Activated naive CD8-positive, alpha-beta T cell treated with anti-CD3 and anti-CD28 coated beads, Interleukin-2, amount 10 ng/mL, durations not matched to agents 7 days and 5 days (primary cell): ENCODE measurements around the gene CAMSAP1. TPM values are rescaled to one million over a fixed set of nuclear protein-coding genes. Genes with fewer than 3 reads are reported as not detected.

Source experiments
- ATAC-seq: fragments of 150-1000 bp; cut with Tn5 transposase; one replicate; pipeline ENCODE4 v1.10.0; 2021; ENCODE audit warnings: low read depth, moderate library complexity
- POLR2A ChIA-PET: fragments of 350-600 bp; sonication (Branson Sonifier 250); formaldehyde crosslinking; loops from one replicate; lab custom pipeline; 2021; ENCODE audit warnings: antibody characterized with exemption; lab: Charles Lee
- DNase-seq: peaks from one replicate; pipeline ENCODE4 v3.0.0; 2021
- H3K27ac Mint-ChIP-seq: one replicate; pipeline ENCODE4 v1.8.0; 2022; ENCODE audit warnings: mild to moderate bottlenecking, mixed read lengths
- H3K27me3 Mint-ChIP-seq: one replicate; pipeline ENCODE4 v1.8.0; 2022; ENCODE audit warnings: mild to moderate bottlenecking, moderate library complexity, mixed read lengths
- H3K36me3 Mint-ChIP-seq: one replicate; pipeline ENCODE4 v1.8.0; 2021; ENCODE audit warnings: mild to moderate bottlenecking, mixed read lengths
- H3K4me1 Mint-ChIP-seq: one replicate; pipeline ENCODE4 v1.8.0; 2021; ENCODE audit warnings: mixed read lengths
- H3K4me3 Mint-ChIP-seq: one replicate; pipeline ENCODE4 v1.8.0; 2022; ENCODE audit warnings: mild to moderate bottlenecking, moderate library complexity, mixed read lengths
- H3K9me3 Mint-ChIP-seq: one replicate; pipeline ENCODE4 v1.8.0; 2021; ENCODE audit warnings: mixed read lengths
- total RNA-seq, 2 experiments: library from RNA; stranded (reverse); gene quantifications; one replicate each; pipeline ENCODE4 v1.2.3, GENCODE V29; 2021

Gene CAMSAP1
- total RNA-seq, 2 experiments from 2014 or later = 32.5 to 35.4 TPM

- no peaks in the 10 kb centered on the region for H3K9me3 Mint-ChIP-seq
- H3K27ac Mint-ChIP-seq = no peak overlapping the region
- H3K36me3 Mint-ChIP-seq = no peaks in the 10 kb centered on the region
- H3K27me3 Mint-ChIP-seq = no peaks in the 10 kb centered on the region
- POLR2A ChIA-PET = no interaction called here
- H3K4me1 Mint-ChIP-seq = no peaks in the 10 kb centered on the region
- H3K4me3 Mint-ChIP-seq = no peak overlapping the region
- ATAC-seq = no peak
- no peak for DNase-seq
Observed at GRCh38 chr9:135791431-135792267, 115.7 kb downstream of the CAMSAP1 start.

DNA sequence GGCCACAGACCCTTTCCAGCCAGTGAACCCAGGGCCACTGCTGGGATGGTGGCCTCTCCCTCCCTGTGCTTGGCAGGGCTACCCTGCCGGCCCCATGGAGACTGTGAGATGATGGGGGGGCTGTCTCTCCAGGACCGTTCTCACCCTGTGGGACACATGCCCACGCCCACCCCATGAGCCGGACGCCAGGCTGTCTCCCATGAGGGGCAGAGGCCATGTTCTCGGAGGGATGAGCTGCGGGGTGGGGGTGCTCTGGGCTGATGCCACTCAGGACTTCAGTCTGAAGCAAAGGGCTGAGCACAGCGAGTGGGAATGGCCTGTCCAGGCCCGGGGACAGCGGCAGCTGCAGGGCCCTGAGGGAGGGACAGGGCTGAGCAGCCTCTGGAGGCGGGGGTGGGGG lies 116.5 kb downstream of the CAMSAP1 start:
- ATAC-seq (no peak), DNase-seq (no peak)
- H3K4me1 Mint-ChIP-seq = no peaks in the 10 kb centered on the region
- H3K27ac Mint-ChIP-seq = no peak overlapping the region
- H3K36me3 Mint-ChIP-seq = no peaks in the 10 kb centered on the region
- no peaks in the 10 kb centered on the region for H3K27me3 Mint-ChIP-seq
- H3K4me3 Mint-ChIP-seq = no peak overlapping the region
- H3K9me3 Mint-ChIP-seq = no peaks in the 10 kb centered on the region
- POLR2A ChIA-PET = no interaction called here

DNA sequence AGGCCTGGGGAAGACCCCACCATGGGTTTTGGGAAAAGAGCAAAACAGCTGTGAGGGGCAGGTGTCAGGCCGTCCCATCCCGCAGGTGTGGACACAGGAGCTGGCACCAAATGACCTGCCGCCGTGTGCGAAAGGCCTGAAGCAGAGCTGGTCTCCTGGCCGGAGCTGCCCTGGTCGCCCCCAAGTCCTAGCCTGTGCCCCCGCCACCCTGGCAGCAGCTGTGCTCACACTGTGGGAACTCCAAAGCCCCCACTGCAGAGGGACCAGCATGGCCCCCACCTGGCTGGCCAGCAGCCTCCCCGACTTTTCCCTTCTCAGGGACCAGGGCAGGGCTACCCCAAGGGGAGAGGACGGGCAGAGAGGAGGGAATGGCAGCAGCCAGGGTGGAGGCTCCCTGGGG lies 117.0 kb downstream of the CAMSAP1 start:
- POLR2A ChIA-PET = no interaction called here
- ATAC-seq = no peak
- no peaks in the 10 kb centered on the region for H3K9me3 Mint-ChIP-seq
- no peak for DNase-seq
- no peaks in the 10 kb centered on the region for H3K27me3 Mint-ChIP-seq
- H3K4me1 Mint-ChIP-seq = no peaks in the 10 kb centered on the region
- no peaks in the 10 kb centered on the region for H3K36me3 Mint-ChIP-seq
- no peak overlapping the region for H3K27ac Mint-ChIP-seq
- H3K4me3 Mint-ChIP-seq = no peak overlapping the region

DNA sequence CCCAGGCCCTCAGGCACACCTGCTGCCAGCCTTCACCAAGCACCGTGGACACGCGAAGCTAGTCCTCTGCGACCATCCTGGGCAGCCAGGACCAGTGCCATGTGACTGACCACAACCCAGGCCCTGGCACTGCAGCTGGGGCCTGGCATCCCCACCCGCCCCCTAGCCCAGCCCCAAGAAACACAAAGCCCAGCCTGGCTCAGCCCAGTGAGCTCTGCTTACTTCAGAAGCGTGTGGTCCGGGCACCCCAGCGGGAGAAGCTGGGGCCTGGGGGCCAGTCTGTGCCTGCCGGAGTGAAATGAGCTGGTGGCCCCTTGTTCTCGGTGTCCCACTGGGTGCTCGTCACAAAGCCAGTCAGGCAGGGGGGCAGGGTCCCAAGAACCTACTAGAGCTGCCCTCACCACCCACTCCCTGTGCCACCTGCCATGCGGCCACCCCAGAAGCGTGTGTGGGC lies 117.5 kb downstream of the CAMSAP1 start:
- POLR2A ChIA-PET = no interaction called here
- ATAC-seq (no peak), DNase-seq (no peak)
- H3K4me1 Mint-ChIP-seq = no peaks in the 10 kb centered on the region
- H3K9me3 Mint-ChIP-seq = no peaks in the 10 kb centered on the region
- H3K27me3 Mint-ChIP-seq = no peaks in the 10 kb centered on the region
- no peaks in the 10 kb centered on the region for H3K36me3 Mint-ChIP-seq
- H3K27ac Mint-ChIP-seq = no peak overlapping the region
- no peak overlapping the region for H3K4me3 Mint-ChIP-seq

DNA sequence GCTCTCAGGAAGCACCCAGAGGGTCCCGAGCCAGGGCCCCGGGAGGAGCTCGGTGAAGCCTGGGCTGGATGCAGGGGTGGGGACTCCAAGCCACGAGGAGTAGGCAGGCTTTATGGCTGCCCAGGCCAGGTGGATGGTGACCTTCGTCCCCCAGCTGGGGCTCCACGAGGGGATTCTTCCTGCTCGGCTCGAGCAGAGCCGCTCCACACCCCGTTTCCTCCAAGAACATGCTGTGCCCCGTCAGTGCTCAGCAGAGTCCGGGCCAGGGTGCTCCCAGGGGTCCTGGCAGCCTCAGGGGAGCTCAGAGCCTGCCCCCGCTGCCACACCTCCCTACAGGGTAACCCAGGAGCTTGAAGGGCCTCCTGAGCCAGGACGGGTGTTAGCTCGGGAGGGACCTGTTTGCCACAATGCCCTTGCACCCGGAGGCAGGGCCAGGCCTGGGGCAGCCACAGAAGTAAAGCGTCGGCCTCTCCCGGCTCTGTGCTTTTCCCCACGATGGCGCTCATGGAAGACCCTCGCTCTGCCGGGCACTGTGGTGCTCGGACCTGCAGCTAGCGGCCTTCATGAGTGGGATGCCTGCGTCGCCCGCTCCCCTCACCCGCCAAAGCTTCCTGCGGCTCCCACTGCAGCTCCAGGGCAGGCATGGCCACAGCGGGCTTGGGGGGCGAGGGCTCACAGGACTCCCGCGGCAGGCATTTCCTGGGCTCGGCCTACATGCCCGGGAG lies 118.6 kb downstream of the CAMSAP1 start:
- DNase-seq (no peak), ATAC-seq (no peak)
- POLR2A ChIA-PET = interaction anchor here (0.6 kb wide), 1 partner anchor 371 kb away, joined by 3 read pairs; no protein-coding TSS in a partner anchor
- Mint-ChIP-seq H3K27ac (no peak overlapping the region), H3K27me3 (no peaks in the 10 kb centered on the region), H3K4me1 (no peaks in the 10 kb centered on the region), H3K36me3 (no peaks in the 10 kb centered on the region), H3K4me3 (no peak overlapping the region), H3K9me3 (no peaks in the 10 kb centered on the region)

DNA sequence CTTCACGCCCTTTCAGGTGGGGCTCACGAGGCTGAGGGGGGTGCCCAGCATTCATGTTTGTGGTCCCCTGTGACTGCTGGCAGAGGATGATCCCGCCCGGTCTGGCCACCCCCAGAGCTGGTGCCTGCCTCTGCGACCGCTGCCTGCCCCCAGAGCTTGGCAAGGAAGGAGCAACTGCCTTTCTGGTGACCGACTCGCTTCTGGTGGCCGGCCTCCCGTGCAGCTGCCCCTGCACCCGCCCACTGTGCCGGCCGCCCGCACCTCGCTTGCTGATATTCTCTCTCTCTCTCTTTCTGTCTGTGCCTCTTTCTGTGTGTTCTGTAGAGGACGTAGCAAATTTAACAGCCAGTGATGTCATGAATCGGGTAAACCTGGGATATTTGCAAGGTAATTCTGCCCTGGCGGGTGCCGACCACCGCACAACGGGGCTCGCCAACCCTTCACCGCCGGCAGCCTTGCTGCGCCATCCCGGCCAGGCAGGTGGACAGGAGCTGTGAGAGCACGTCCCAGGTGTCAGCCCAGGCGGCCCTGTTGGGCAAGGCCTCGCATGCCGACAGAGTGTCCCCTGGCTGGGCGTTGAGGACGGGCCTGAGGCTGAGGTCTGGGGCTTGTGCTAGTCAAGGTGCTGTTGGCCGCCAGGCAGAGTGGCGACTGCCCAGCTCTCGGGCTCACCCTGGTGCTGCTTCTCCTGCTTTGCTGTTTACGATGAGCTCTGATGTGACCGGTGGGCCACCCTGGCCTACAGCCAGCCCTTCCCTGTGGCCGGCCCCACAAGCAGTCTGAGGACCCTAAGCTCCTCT lies 119.4 kb downstream of the CAMSAP1 start:
- Mint-ChIP-seq H3K27me3 (no peaks in the 10 kb centered on the region), H3K4me1 (no peaks in the 10 kb centered on the region), H3K36me3 (no peaks in the 10 kb centered on the region), H3K9me3 (no peaks in the 10 kb centered on the region), H3K4me3 (no peak overlapping the region), H3K27ac (no peak overlapping the region)
- no peak for ATAC-seq
- DNase-seq = no peak
- POLR2A ChIA-PET = interaction anchor here (0.6 kb wide), 1 partner anchor 372 kb away, joined by 3 read pairs; no protein-coding TSS in a partner anchor

DNA sequence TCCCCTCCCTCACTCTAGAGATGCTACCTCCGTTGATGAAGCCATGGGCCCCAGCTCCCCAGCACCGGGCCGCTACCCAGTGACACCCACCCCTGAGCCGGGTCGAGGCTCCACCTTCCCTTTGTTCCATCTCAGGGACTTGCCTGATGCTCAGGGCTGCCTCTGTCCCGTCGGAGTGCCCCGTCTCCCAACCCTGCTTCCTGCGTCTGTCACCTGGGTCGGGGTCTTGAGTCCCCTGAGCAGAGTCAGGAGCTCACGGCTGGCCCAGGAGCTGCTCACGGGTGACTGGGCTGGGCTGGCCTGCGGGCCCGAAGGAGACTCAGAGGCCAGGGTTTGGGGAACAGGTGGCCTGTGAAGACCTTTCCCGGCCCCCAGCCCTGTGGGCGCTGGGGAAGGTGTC lies 120.0 kb downstream of the CAMSAP1 start:
- Mint-ChIP-seq H3K4me1 (no peaks in the 10 kb centered on the region), H3K9me3 (no peaks in the 10 kb centered on the region), H3K27me3 (no peaks in the 10 kb centered on the region), H3K4me3 (no peak overlapping the region), H3K36me3 (no peaks in the 10 kb centered on the region), H3K27ac (no peak overlapping the region)
- POLR2A ChIA-PET = no interaction called here
- no peak for ATAC-seq
- no peak for DNase-seq

GRCh38 chr9:135786146-135786690 lies 121.1 kb downstream of the CAMSAP1 start:
- DNase-seq (no peak), ATAC-seq (no peak)
- Mint-ChIP-seq H3K9me3 (no peaks in the 10 kb centered on the region), H3K4me1 (no peaks in the 10 kb centered on the region), H3K4me3 (no peak overlapping the region), H3K27ac (no peak overlapping the region), H3K27me3 (no peaks in the 10 kb centered on the region), H3K36me3 (no peaks in the 10 kb centered on the region)
- POLR2A ChIA-PET = no interaction called here

GRCh38 chr9:135785013-135785575 lies 122.3 kb downstream of the CAMSAP1 start:
- Mint-ChIP-seq H3K4me1 (no peaks in the 10 kb centered on the region), H3K36me3 (no peaks in the 10 kb centered on the region), H3K27ac (no peak overlapping the region), H3K4me3 (no peak overlapping the region), H3K27me3 (no peaks in the 10 kb centered on the region), H3K9me3 (no peaks in the 10 kb centered on the region)
- POLR2A ChIA-PET = no interaction called here
- ATAC-seq = no peak
- DNase-seq = no peak

- ATAC-seq (no peak), DNase-seq (no peak)
- no peaks in the 10 kb centered on the region for H3K4me1 Mint-ChIP-seq
- no peak overlapping the region for H3K27ac Mint-ChIP-seq
- POLR2A ChIA-PET = no interaction called here
- H3K4me3 Mint-ChIP-seq = no peak overlapping the region
- no peaks in the 10 kb centered on the region for H3K9me3 Mint-ChIP-seq
- no peaks in the 10 kb centered on the region for H3K36me3 Mint-ChIP-seq
- no peaks in the 10 kb centered on the region for H3K27me3 Mint-ChIP-seq
Observed at GRCh38 chr9:135783540-135784245, 123.7 kb downstream of the CAMSAP1 start.

- Mint-ChIP-seq H3K27ac (no peak overlapping the region), H3K36me3 (no peaks in the 10 kb centered on the region), H3K9me3 (no peaks in the 10 kb centered on the region), H3K27me3 (no peaks in the 10 kb centered on the region), H3K4me3 (no peak overlapping the region), H3K4me1 (no peaks in the 10 kb centered on the region)
- POLR2A ChIA-PET = no interaction called here
- DNase-seq (no peak), ATAC-seq (no peak)
Observed at GRCh38 chr9:135782946-135783345, 124.4 kb downstream of the CAMSAP1 start.

DNA sequence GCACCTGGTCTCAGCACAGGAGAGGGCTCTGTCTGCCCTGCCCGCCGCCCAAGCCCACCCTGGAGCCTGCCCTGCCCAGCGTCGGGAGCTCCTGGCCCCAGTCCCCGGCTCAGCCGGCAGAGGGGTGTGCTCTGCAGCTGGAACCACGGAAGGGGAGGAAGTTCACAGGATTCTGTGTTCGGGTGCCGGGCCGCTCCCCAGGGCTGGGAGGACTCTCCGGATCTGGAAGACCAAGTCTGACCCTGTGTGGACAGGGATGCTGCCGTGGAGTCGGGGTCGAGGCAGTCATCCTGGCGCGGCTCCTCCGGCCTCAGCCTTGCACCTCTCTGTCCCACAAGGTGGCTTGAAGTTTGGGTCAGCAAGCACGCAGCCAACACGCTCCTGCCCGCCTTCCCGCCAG lies 126.7 kb downstream of the CAMSAP1 start:
- H3K9me3 Mint-ChIP-seq = no peaks in the 10 kb centered on the region
- H3K4me3 Mint-ChIP-seq = no peak overlapping the region
- H3K27me3 Mint-ChIP-seq = no peaks in the 10 kb centered on the region
- no peak for DNase-seq
- H3K27ac Mint-ChIP-seq = no peak overlapping the region
- H3K36me3 Mint-ChIP-seq = no peaks in the 10 kb centered on the region
- no peaks in the 10 kb centered on the region for H3K4me1 Mint-ChIP-seq
- POLR2A ChIA-PET = no interaction called here
- no peak for ATAC-seq
